Measurements from ENCODE around the gene VTCN1.

The VTCN1 gene

DNA sequence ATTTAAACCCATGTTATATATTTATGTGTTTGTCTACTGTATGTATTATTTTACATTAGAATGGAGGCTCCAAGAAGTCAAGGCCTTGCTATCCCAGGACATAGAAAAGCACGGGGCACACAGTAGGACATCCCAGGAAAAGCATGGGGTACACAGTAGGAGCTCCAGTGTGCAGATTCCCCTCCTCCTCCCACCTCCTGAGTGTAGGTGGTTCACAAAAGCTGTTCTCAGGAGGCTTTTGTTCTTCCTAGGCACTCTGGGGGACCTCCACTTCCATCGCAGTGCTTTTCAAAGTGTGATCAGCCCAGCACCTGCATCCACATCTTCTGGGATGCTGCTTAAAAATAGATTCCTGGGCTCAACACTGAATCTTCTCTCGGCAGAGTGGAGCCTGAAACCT, 30.8 kb upstream of the VTCN1 start:
- Histone ChIP-seq H3K4me3 (no peak overlapping the region), H3K27ac (no peak overlapping the region)
- DNase-seq (ENCODE audit: low spot score), result no peak
- TF ChIP-seq, protein P1, sequence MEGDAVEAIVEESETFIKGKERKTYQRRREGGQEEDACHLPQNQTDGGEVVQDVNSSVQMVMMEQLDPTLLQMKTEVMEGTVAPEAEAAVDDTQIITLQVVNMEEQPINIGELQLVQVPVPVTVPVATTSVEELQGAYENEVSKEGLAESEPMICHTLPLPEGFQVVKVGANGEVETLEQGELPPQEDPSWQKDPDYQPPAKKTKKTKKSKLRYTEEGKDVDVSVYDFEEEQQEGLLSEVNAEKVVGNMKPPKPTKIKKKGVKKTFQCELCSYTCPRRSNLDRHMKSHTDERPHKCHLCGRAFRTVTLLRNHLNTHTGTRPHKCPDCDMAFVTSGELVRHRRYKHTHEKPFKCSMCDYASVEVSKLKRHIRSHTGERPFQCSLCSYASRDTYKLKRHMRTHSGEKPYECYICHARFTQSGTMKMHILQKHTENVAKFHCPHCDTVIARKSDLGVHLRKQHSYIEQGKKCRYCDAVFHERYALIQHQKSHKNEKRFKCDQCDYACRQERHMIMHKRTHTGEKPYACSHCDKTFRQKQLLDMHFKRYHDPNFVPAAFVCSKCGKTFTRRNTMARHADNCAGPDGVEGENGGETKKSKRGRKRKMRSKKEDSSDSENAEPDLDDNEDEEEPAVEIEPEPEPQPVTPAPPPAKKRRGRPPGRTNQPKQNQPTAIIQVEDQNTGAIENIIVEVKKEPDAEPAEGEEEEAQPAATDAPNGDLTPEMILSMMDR (IDR thresholded peaks at IDR 0.05), result no peak

DNA sequence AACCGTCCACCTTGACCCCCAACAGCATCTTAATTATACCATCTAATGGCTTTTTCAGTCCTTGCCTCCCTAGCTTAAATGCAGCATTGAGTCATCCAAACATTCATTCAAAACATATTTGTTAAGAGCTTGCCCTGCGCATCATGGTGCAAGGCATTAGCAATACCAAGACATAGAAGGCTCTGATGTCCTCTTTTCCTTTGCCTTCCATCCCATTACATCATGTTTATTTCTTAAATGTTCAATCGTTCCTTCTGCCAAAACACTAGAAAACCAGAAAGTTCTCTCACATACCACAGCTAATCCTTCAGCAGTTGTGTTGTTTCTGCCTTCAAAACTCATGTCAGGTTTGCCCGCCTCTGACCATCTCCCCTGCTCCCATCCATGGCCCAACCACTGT, 29.8 kb upstream of the VTCN1 start:
- DNase-seq (ENCODE audit: low spot score), result no peak
- TF ChIP-seq, protein P1 (IDR thresholded peaks at IDR 0.05), result no peak
- no peak overlapping the region for H3K4me3 ChIP-seq
- H3K27ac ChIP-seq, result no peak overlapping the region

DNA sequence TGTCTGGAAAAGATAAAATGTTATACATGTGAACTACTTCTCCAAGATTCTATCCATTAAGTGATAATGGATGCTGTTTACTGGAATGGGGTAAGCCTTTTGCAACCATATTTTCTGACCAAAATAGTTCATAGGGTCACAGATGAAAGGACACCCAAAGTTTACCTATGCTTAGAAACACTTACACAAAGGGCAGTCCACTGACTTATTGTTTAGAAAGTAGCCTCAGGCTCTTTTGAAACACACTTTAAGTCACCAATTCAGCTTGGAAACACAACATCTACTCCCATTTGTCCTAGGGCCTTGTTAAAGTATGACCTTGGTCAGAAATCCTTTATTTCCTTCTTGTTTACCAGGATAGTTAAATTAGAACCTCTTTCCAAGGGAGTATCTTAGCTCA, 28.7 kb upstream of the VTCN1 start:
- Histone ChIP-seq H3K27ac (no peak overlapping the region), H3K4me3 (no peak overlapping the region)
- TF ChIP-seq, protein P1 (IDR thresholded peaks at IDR 0.05), result no peak
- no peak for DNase-seq (ENCODE audit: low spot score)

DNA sequence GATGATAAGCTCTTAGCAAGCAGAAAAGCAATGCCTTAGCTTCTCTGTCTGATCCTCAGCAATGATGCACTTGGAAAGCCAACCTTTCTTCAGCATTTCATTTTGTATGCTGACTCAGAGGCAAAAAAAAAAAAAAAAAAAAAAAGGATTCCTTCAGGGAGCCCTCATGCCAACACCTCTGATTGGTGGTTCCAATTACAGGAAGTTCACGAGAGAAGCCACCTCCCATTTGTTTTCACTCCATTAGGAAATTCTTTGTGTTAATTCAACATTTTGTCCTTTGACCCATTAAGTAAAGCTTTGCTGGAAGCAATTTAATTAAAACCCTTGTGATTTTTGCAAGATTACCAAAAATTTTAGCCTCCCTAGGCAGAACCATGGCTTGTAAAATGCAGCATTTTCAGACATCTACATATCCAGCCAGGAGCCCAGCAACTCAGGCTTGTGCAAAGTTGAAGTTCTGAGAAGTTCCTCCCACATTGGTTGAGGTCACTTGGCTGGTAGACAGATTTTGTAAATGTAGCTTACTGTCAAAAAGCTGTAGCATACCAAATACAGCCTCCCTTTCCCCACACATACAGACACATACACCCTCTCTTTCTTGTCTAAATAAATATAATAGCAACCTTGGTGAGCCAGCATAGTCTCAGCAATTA, 27.1 kb upstream of the VTCN1 start:
- no peak overlapping the region for H3K4me3 ChIP-seq
- no peak overlapping the region for H3K27ac ChIP-seq
- DNase-seq (ENCODE audit: low spot score), result no peak
- TF ChIP-seq, protein P1 (IDR thresholded peaks at IDR 0.05), result no peak

DNA sequence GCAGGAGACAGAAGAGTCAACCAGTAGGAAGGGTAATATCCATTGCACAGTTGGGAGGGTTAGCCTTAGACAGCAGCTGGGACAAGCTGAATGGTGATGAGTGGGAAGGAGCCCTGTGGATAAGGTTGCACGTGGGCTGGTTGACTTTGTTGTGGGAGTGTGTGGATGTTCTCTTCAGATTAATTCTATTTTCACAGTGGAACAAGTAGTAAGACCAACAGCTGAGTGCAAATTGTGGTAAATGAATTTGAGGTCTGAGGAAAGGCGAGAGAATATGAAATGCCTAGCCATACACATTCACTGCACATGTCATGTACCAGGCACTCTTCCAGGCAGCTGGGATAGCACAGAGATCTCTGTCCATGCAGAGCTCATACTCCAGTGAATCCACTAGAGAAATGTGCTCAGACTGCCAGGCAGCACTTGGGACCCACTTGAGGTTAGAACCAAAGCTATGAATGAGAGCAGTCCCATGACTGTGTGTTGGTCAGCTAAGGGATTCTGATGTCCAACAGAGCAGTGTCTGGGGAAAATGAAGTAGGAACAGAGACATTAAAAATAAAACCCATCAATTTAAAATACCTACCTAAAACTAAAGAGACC, 25.2 kb upstream of the VTCN1 start:
- Histone ChIP-seq H3K4me3 (no peak overlapping the region), H3K27ac (no peak overlapping the region)
- TF ChIP-seq, protein P1 (IDR thresholded peaks at IDR 0.05), result no peak
- DNase-seq (ENCODE audit: low spot score), result no peak

DNA sequence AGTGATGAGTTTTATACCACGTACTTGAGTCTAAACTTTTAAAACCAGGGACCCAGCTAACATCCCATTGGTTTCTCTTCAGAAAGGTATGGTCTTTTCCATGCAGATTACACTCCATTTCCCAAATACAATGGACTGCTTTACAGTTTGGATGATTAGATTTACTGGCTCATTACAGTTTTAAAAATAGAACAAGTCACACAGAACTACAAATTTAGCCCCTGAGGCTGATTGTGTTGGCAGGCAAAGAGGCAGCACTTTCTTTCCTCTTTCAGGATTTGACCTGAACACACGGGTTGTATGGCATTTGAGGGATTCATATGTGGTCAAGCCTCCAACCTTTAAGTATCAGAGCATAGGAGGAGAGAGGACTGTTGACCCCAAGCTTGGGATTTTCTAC, 21.8 kb upstream of the VTCN1 start:
- TF ChIP-seq, protein P1 (IDR thresholded peaks at IDR 0.05), result no peak
- Histone ChIP-seq H3K4me3 (no peak overlapping the region), H3K27ac (no peak overlapping the region)
- DNase-seq (ENCODE audit: low spot score), result no peak

DNA sequence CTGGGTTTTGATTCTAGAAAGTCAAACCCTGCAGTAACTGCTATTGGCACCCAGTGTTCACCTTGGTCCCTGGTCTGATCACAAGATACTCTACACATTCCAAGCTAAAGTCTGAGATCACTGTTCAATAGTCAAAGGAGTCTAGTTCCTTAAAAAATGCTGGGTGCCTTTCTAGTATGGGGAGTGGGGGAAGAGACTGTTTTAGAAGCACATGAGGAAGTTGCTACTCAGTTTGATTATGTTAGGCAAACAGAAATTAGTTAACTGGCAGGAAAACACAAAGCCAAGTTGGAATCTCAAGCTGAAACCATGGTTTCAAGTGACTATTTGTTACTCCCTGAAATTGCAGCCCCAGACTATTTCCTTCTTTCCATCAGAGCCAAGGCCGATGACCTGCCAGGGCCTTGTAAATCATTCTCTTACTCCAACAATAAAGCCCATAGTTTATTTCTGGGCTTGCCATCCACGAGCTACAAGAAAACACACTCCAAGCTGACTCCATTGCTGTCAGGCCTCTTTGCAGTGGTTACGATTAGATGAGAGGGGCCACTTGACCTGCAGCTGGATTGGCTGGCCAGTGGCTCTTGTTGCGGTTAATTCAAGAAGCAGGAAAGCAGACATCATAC, 21.1 kb upstream of the VTCN1 start:
- Histone ChIP-seq H3K27ac (no peak overlapping the region), H3K4me3 (no peak overlapping the region)
- TF ChIP-seq, protein P1 (IDR thresholded peaks at IDR 0.05), result no peak
- no peak for DNase-seq (ENCODE audit: low spot score)
